AG10803 (cell line): ENCODE results near the gene ARID1B.

Source experiments
- DNase-seq: peaks from one replicate; pipeline ENCODE4 v3.0.0; 2010; ENCODE audit warnings: low read depth
- H3K4me3 ChIP-seq: 2 replicates; pipeline ENCODE4 v1.5.1; 2011; ENCODE audit warnings: mild to moderate bottlenecking, low read length, control low read depth
- TF ChIP-seq, protein P1 (sequence below): conservative IDR thresholded peaks from 2 replicates; pipeline ENCODE4 v1.5.1; 2011; ENCODE audit warnings: mild to moderate bottlenecking, low read length, control low read depth, inconsistent platforms

The ARID1B gene

DNA sequence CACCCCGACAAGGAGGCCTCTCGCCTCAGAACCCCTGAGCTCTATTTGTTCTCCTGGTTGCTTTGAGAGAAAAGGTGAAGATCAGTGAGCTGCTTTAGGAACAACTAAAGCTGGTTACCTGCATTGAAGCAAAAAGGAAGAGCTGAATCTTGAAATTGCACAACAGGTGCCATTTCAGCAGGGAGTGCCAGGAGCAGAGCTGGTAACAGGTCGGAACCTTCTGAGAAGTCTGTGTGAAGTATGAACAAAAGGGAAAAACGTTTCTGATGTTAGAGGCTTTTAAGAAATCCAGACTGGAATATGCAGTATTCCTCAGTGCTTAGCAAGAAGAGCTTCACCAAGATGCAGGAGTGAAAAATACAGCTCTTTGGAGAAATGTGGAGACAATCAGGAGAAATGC, 382.2 kb downstream of the ARID1B start:
- TF ChIP-seq, protein P1, sequence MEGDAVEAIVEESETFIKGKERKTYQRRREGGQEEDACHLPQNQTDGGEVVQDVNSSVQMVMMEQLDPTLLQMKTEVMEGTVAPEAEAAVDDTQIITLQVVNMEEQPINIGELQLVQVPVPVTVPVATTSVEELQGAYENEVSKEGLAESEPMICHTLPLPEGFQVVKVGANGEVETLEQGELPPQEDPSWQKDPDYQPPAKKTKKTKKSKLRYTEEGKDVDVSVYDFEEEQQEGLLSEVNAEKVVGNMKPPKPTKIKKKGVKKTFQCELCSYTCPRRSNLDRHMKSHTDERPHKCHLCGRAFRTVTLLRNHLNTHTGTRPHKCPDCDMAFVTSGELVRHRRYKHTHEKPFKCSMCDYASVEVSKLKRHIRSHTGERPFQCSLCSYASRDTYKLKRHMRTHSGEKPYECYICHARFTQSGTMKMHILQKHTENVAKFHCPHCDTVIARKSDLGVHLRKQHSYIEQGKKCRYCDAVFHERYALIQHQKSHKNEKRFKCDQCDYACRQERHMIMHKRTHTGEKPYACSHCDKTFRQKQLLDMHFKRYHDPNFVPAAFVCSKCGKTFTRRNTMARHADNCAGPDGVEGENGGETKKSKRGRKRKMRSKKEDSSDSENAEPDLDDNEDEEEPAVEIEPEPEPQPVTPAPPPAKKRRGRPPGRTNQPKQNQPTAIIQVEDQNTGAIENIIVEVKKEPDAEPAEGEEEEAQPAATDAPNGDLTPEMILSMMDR = no peak
- no peak overlapping the region for H3K4me3 ChIP-seq
- no peak for DNase-seq

DNA sequence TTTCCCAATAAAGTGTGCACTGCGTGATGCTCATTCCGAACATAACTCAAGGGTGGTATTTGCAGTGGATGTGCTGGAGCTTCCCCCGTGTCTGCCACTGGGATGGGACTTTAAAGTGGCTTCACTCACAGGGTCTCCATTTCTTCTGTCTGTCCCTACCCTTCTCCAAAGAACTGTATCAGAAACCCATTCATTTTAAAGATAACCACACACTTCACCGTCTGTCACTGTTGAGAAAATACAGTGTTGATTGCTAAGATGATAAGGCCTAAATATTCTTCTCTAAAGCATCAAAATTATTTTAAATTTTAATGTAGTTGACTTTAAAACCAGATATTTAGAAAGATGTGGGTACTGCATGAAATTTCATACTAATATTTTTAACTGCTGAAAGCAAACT, 384.7 kb downstream of the ARID1B start:
- no peak overlapping the region for H3K4me3 ChIP-seq

DNA sequence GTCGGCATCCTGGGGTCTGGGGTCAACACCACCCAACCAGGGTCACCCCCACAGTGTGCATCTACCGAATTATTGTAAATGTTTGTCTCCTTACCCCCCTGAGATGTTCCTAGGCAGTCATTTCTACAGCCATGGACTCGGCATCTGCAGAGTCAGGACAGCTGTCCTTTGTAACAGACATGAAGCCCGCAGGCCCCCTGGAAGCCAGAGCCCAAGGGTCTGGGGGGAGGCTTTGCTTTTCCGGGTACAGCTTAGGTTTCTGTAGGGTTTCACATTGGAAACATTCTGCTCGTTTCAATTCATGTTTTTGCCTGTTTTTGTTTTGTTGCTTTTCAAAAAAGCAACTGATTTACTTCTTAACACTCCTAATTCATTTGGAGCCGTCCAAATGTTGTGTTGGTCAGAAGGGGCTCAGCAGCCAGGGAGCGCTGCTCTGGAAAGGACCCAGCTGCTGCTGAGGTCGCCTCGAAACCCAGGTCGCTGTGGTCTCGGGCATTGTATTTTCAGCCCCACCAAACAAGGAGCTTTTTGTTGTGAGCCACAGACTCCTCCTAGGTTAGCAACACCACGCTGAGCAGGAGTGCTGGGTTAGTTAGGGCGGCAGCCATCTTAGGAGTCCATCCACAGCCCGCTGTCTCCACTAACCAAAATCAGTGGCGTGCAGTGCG, 385.7 kb downstream of the ARID1B start:
- DNase-seq = no peak
- H3K4me3 ChIP-seq = no peak overlapping the region
- TF ChIP-seq, protein P1 = no peak

More for the DNA sequence above, 384.7 kb downstream of the ARID1B start:
- TF ChIP-seq, protein P1 = no peak
- DNase-seq = no peak

DNA sequence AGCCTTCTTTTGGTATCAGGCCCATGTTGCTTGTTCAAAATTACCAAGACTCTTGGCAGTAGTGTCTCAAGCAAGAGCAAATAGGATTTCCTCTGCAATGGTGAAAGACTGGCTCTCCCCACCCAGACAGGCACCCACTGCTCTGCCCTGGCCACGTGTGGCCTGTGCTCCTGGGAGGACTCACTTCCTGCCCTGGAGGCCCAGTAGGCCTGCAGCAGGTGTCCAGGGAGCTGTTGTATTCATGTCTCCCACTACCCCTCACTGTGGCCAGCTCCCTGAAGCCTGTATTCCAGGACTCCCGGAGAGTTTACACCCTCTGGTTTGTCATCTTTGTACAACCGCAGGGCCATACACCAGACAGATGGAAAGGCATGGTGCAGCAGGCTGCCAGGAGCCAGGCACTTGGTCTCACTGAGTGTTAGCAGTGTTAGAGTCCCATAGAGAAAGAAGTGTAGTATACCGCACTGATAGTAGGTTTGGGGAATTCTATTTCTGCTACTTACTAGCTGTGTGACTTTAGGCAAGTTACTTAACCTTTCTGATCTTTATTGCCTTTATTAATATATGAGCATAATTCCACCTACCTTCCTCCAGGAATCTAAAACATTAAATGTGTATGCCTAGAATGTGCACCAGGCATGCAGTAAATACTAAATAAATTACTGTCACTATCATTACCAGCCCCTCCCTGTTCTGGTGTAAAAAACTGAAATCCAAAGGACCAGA, 386.4 kb downstream of the ARID1B start:
- DNase-seq = no peak
- TF ChIP-seq, protein P1 = no peak
- H3K4me3 ChIP-seq = no peak overlapping the region

DNA sequence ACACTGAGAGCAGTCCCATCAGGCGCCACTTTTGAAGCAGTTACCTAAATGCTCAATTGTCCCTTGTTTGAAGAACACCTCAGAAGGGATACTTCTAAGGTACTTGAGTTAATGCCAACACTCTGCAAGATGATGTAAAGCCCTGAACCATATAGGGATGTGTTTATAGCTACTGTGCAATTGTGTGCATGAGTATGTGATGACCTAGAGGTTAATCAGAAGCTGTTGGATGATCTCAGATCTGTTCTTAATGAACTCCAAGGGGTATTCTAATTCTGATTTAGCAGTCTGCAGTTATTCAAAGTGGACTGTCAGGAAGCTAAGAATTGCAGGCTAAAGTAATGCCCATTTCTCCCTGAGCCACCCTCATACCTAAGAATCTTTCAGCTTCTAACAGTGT, 387.8 kb downstream of the ARID1B start:
- TF ChIP-seq, protein P1 = no peak
- no peak overlapping the region for H3K4me3 ChIP-seq
- DNase-seq = no peak

GRCh38 chr6:157166784-157167183, 389.6 kb downstream of the ARID1B start:
- TF ChIP-seq, protein P1 = no peak
- no peak for DNase-seq
- no peak overlapping the region for H3K4me3 ChIP-seq

DNA sequence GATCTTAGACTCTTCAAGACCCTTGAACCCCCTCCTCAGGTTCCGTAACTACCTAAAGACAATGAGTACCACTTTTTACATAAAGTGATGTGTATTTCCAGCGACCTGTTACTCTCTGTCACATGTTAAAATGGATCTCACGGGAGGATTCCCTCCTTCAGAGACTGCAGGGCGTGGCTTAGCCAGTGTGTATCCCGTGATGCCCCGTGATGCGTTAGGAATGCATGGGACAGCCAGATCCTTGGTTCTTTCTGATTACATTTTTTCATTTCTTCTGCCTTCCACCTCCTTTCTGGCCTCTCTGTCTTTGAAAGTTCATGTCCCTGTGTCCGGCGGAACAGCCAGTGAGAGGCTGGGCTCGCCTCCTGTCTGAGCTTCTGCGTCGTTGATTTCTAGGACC, 390.7 kb downstream of the ARID1B start:
- no peak for DNase-seq
- TF ChIP-seq, protein P1 = no peak
- no peak overlapping the region for H3K4me3 ChIP-seq
